ENCODE data around the gene SORCS2. TPM values are rescaled to one million over a fixed set of nuclear protein-coding genes. Genes with fewer than 3 reads are reported as not detected.

Gene SORCS2
- total RNA-seq, 1 donor from 2014 or later, result 4.9 TPM

- FAIRE-seq (no peak), DNase-seq (ENCODE audit: low spot score in 2 of 2) (no peak)
Observed at GRCh38 chr4:7296661-7297335, 104.5 kb downstream of the SORCS2 start.

- no peak for DNase-seq (ENCODE audit: low spot score in 2 of 2)
- no peak for FAIRE-seq
Observed at GRCh38 chr4:7297374-7297773, 105.0 kb downstream of the SORCS2 start.

- no peak for FAIRE-seq
Observed at GRCh38 chr4:7297881-7298280, 105.5 kb downstream of the SORCS2 start.

GRCh38 chr4:7298619-7299009 is 106.3 kb downstream of the SORCS2 start:
- no peak for DNase-seq (ENCODE audit: low spot score in 2 of 2)

More at GRCh38 chr4:7297881-7298280, 105.5 kb downstream of the SORCS2 start:
- DNase-seq (ENCODE audit: low spot score in 2 of 2), result no peak

GRCh38 chr4:7299010-7299907 is 106.9 kb downstream of the SORCS2 start:
- FAIRE-seq (no peak), DNase-seq (ENCODE audit: low spot score in 2 of 2) (no peak)

More at GRCh38 chr4:7298619-7299009, 106.3 kb downstream of the SORCS2 start:
- FAIRE-seq, result no peak

GRCh38 chr4:7299908-7300710 is 107.8 kb downstream of the SORCS2 start:
- no peak for DNase-seq (ENCODE audit: low spot score in 2 of 2)
- FAIRE-seq, result no peak

GRCh38 chr4:7300711-7301095 is 108.4 kb downstream of the SORCS2 start:
- FAIRE-seq, result no peak
- no peak for DNase-seq (ENCODE audit: low spot score in 2 of 2)

GRCh38 chr4:7301126-7301785 is 108.9 kb downstream of the SORCS2 start:
- DNase-seq (ENCODE audit: low spot score in 2 of 2) (no peak), FAIRE-seq (no peak)

- DNase-seq (ENCODE audit: low spot score in 2 of 2) (no peak), FAIRE-seq (no peak)
Observed at GRCh38 chr4:7301846-7302630, 109.7 kb downstream of the SORCS2 start.

GRCh38 chr4:7302781-7303404 is 110.6 kb downstream of the SORCS2 start:
- DNase-seq (ENCODE audit: low spot score in 2 of 2), result no peak
- no peak for FAIRE-seq

- DNase-seq (ENCODE audit: low spot score in 2 of 2) (no peak), FAIRE-seq (no peak)
Observed at GRCh38 chr4:7303561-7303960, 111.2 kb downstream of the SORCS2 start.

- DNase-seq (ENCODE audit: low spot score in 2 of 2), result no peak
- FAIRE-seq, result no peak
Observed at GRCh38 chr4:7304436-7304835, 112.1 kb downstream of the SORCS2 start.

GRCh38 chr4:7306021-7306965 is 114.0 kb downstream of the SORCS2 start:
- DNase-seq (ENCODE audit: low spot score in 2 of 2) (no peak), FAIRE-seq (no peak)

- no peak for DNase-seq (ENCODE audit: low spot score in 2 of 2)
- no peak for FAIRE-seq
Observed at GRCh38 chr4:7306986-7307385, 114.6 kb downstream of the SORCS2 start.

- DNase-seq (ENCODE audit: low spot score in 2 of 2), result no peak
- no peak for FAIRE-seq
Observed at GRCh38 chr4:7307394-7308099, 115.2 kb downstream of the SORCS2 start.

- DNase-seq (ENCODE audit: low spot score in 2 of 2) (no peak), FAIRE-seq (no peak)
Observed at GRCh38 chr4:7309181-7309580, 116.8 kb downstream of the SORCS2 start.

- DNase-seq (ENCODE audit: low spot score in 2 of 2), result no peak
- no peak for FAIRE-seq
Observed at GRCh38 chr4:7309636-7310390, 117.5 kb downstream of the SORCS2 start.
